Measurements from ENCODE around the gene CRKL. TPM values are rescaled to one million over a fixed set of nuclear protein-coding genes. Genes with fewer than 3 reads are reported as not detected.

The CRKL gene
- total and polyA plus RNA-seq, 4 donors = 55.2 to 88.0 (median 64.6) TPM

- Histone ChIP-seq H3K36me3 (ENCODE audit: control insufficient read depth, insufficient read depth, low read length) (peaks cover 67% of the 10 kb centered on the region), H3K4me3 (ENCODE audit: low read depth, low read length) (peak overlapping the region; percentile 88), H3K4me1 (ENCODE audit: control insufficient read depth, insufficient read depth, low read length) (peaks cover 39% of the 10 kb centered on the region), H3K27ac (ENCODE audit: low read depth, low read length) (no peak overlapping the region), H3K27me3 (ENCODE audit: control insufficient read depth, insufficient read depth, low read length) (no peaks in the 10 kb centered on the region), H3K9me3 (ENCODE audit: control insufficient read depth, insufficient read depth, low read length) (no peaks in the 10 kb centered on the region)
- DNase-seq (ENCODE audit: low read depth in 4 of 6, low spot score in 6 of 6) = no peak
- 49% methylated on average over 15 of the region's 22 CpGs for WGBS (ENCODE audit: insufficient coverage)
Measured at GRCh38 chr22:21000207-21000986, 83.2 kb downstream of the CRKL start.

GRCh38 chr22:21000987-21001600, 83.9 kb downstream of the CRKL start:
- no peak for DNase-seq (ENCODE audit: low read depth in 4 of 6, low spot score in 6 of 6)
- H3K27ac ChIP-seq (ENCODE audit: low read depth, low read length) = peak overlapping the region; percentile 99
- H3K4me1 ChIP-seq (ENCODE audit: control insufficient read depth, insufficient read depth, low read length) = peaks cover 39% of the 10 kb centered on the region
- H3K27me3 ChIP-seq (ENCODE audit: control insufficient read depth, insufficient read depth, low read length) = no peaks in the 10 kb centered on the region
- 8% methylated on average over 26 of the region's 26 CpGs for WGBS (ENCODE audit: insufficient coverage)
- no peaks in the 10 kb centered on the region for H3K9me3 ChIP-seq (ENCODE audit: control insufficient read depth, insufficient read depth, low read length)
- H3K4me3 ChIP-seq (ENCODE audit: low read depth, low read length) = peak overlapping the region; percentile 88
- H3K36me3 ChIP-seq (ENCODE audit: control insufficient read depth, insufficient read depth, low read length) = peaks cover 66% of the 10 kb centered on the region

DNA sequence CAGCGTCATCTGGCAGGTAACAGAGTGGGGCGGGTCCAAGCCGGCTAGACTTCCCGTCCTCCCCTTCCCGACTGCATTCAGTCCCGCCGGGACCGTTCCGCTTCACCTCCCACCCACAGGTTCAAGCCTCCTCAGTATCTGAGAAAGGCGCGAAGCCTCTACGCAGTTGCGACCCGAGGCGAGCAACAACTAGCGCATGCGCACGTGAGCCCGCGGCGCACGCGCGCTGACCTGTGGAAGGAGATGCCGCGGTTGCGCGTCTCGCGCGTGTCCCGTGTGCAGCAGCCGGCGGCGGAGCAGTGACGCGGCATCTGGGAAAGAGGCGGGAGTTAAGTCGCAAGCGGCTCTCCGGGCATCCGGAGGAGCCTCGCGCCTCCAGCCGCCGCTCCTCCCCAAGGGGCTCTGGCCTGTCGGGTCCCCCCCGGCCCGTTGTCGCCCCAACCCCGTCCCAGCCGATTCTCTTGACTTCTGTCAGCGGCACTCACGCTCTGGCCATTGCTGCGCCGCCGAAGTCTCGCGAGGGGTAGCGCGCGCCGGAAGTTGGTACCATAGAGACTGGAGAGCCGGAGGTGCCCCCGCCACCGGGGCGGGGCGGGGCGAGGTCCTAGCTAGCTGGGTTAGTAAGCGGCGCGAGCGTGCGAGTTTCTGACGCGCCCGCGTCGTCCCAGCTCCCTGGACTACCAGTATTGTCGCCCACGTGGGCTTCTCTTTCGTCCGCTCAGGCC, 84.6 kb downstream of the CRKL start, which contains the start of gene THAP7:
Gene THAP7, minus strand, starts transcription at position 518 of the 725 bp plus-strand sequence. Its CDS starts 207 bp downstream, at position 311.
- H3K36me3 ChIP-seq (ENCODE audit: control insufficient read depth, insufficient read depth, low read length) = peaks cover 59% of the 10 kb centered on the region
- peak within 1 kb of the TSS; percentile 88 for H3K4me3 ChIP-seq (ENCODE audit: low read depth, low read length)
- no peaks in the 10 kb centered on the region for H3K9me3 ChIP-seq (ENCODE audit: control insufficient read depth, insufficient read depth, low read length)
- H3K27me3 ChIP-seq (ENCODE audit: control insufficient read depth, insufficient read depth, low read length) = no peaks in the 10 kb centered on the region
- DNase-seq (ENCODE audit: low read depth in 4 of 6, low spot score in 6 of 6) = peak; percentile 88 to 99 (median 93)
- H3K27ac ChIP-seq (ENCODE audit: low read depth, low read length) = peak within 1 kb of the TSS; percentile 99
- under 1% methylated on average over 83 of the region's 83 CpGs for WGBS (ENCODE audit: insufficient coverage)
- H3K4me1 ChIP-seq (ENCODE audit: control insufficient read depth, insufficient read depth, low read length) = peaks cover 39% of the 10 kb centered on the region

Other genes starting within 250 kb of the CRKL start
- gene SERPIND1, start 143.3 kb upstream of the CRKL start, total RNA-seq = 100 to 1,000 TPM in 1 of 2 donors, 10 to 100 TPM in 1; 52.2 to 201 TPM
- gene SERPIND1, start 143.3 kb upstream of the CRKL start, polyA plus RNA-seq (ENCODE audit: insufficient read length in 2 of 2) = 10 to 100 TPM in 1 of 2 donors, 1 to 10 TPM in 1; 9.6 to 70.4 TPM
- gene PI4KA, start 58.6 kb upstream of the CRKL start, total RNA-seq = 10 to 100 TPM; 57.6 to 83.5 TPM
- gene PI4KA, start 58.6 kb upstream of the CRKL start, polyA plus RNA-seq (ENCODE audit: insufficient read length in 2 of 2) = 100 to 1,000 TPM in 1 of 2 donors, 10 to 100 TPM in 1; 95.4 to 136 TPM
- gene SNAP29, start 58.4 kb upstream of the CRKL start, total RNA-seq = 10 to 100 TPM; 11.5 to 21.8 TPM
- gene SNAP29, start 58.4 kb upstream of the CRKL start, polyA plus RNA-seq (ENCODE audit: insufficient read length in 2 of 2) = 10 to 100 TPM; 29.0 to 33.3 TPM
- 100 to 1,000 TPM in 1 of 2 donors, 10 to 100 TPM in 1; 29.4 to 147 TPM for gene AIFM3, start 49.8 kb downstream of the CRKL start, total RNA-seq
- gene AIFM3, start 49.8 kb downstream of the CRKL start, polyA plus RNA-seq (ENCODE audit: insufficient read length in 2 of 2) = 10 to 100 TPM; 31.1 to 49.0 TPM
- 10 to 100 TPM; 44.8 to 66.6 TPM for gene LZTR1, start 64.9 kb downstream of the CRKL start, total RNA-seq
- gene LZTR1, start 64.9 kb downstream of the CRKL start, polyA plus RNA-seq (ENCODE audit: insufficient read length in 2 of 2) = 10 to 100 TPM; 68.5 to 93.6 TPM
- gene THAP7, start 84.7 kb downstream of the CRKL start, total RNA-seq = 10 to 100 TPM; 15.1 to 37.2 TPM
- gene THAP7, start 84.7 kb downstream of the CRKL start, polyA plus RNA-seq (ENCODE audit: insufficient read length in 2 of 2) = 10 to 100 TPM; 29.4 to 30.9 TPM
- 1 to 10 TPM; 1.6 to 3.3 TPM for gene P2RX6, start 97.8 kb downstream of the CRKL start, total RNA-seq
- gene P2RX6, start 97.8 kb downstream of the CRKL start, polyA plus RNA-seq (ENCODE audit: insufficient read length in 2 of 2) = 1 to 10 TPM; 3.7 to 8.4 TPM
- gene SLC7A4, start 115.2 kb downstream of the CRKL start, total RNA-seq = 1 to 10 TPM; 1.5 to 4.1 TPM
- 1 to 10 TPM; 7.4 to 9.0 TPM for gene SLC7A4, start 115.2 kb downstream of the CRKL start, polyA plus RNA-seq (ENCODE audit: insufficient read length in 2 of 2)
- 1 to 10 TPM in 1 of 2 donors, not detected in 1; 4.7 TPM for gene LRRC74B, start 128.5 kb downstream of the CRKL start, total RNA-seq
- gene LRRC74B, start 128.5 kb downstream of the CRKL start, polyA plus RNA-seq (ENCODE audit: insufficient read length in 2 of 2) = 1 to 10 TPM; 1.5 to 1.7 TPM